HCT116 (cell line): ENCODE results near the gene NANOS1. TPM values are rescaled to one million over a fixed set of nuclear protein-coding genes. Genes with fewer than 3 reads are reported as not detected.

Source experiments
- ATAC-seq: fragments of 200-7000 bp; cut with Tn5 transposase; 2 replicates; pipeline ENCODE4 v1.9.1; 2020; ENCODE audit warnings: mild to moderate bottlenecking, moderate library complexity
- BruUV-seq: library from RNA; stranded (reverse); fragments of 400-500 nt; replicated peaks from 2 replicates; lab custom pipeline; 2021; lab: Mats Ljungman, UMichigan
- CTCF ChIA-PET: fragments of 300-600 bp; sonication (Branson Sonifier 250); formaldehyde crosslinking; loops from one replicate; lab custom pipeline; 2021; ENCODE audit warnings: antibody characterized with exemption; lab: Charles Lee
- POLR2A ChIA-PET: fragments of 300-600, 350-600 bp; sonication (Branson Sonifier 250); formaldehyde crosslinking; loops from one replicate; lab custom pipeline; 2021; ENCODE audit warnings: antibody characterized with exemption; lab: Charles Lee
- RAD21 ChIA-PET, 2 experiments: fragments of 300-600 bp; sonication (Branson Sonifier 250); formaldehyde crosslinking; loops; one replicate each; lab custom pipeline; 2023; ENCODE audit warnings: low total read pairs in 2 of 2; ENCODE audit not compliant: uncharacterized antibody in 2 of 2, unreplicated experiment in 2 of 2, low non-redundant PET in 1 of 2; lab: Charles Lee
- DNase-seq: peaks from one replicate; pipeline ENCODE4 v3.0.0-alpha.2; 2010; ENCODE audit warnings: low read depth, low spot score
- H2AFZ ChIP-seq: fragments of 200-600 bp; shearing (Covaris generic), sonication (generic); 2 replicates; pipeline ENCODE4 v1.6.1; 2017; ENCODE audit warnings: low read depth, mixed run types, mixed read lengths, antibody characterized with exemption, low read length; ENCODE audit not compliant: poor library complexity, severe bottlenecking
- H3K27ac ChIP-seq: 2 replicates; pipeline ENCODE4 v1.5.1; 2012; ENCODE audit warnings: low read depth, low read length
- H3K27me3 ChIP-seq: fragments of 200-600 bp; sonication (generic); 2 replicates; pipeline ENCODE4 v1.6.1; 2016; ENCODE audit warnings: mixed run types, low read length, mixed read lengths; ENCODE audit not compliant: insufficient read depth
- H3K36me3 ChIP-seq, 2 experiments: fragments of 200-500 bp in 1 of 2; fragments of 200-600 bp in 1 of 2; sonication (Bioruptor generic) in 1 of 2; sonication (generic) in 1 of 2; 2 replicates each; pipeline versions ENCODE4 v1.5.1 to v1.6.1; 2014 to 2016; ENCODE audit warnings: low read length in 2 of 2, inconsistent platforms in 1 of 2, mixed read lengths in 1 of 2, mixed run types in 1 of 2; ENCODE audit not compliant: insufficient read depth in 2 of 2, control insufficient read depth in 1 of 2
- H3K4me1 ChIP-seq, 2 experiments: fragments of 200-600 bp in 1 of 2; sonication (generic) in 1 of 2; 2 replicates each; pipeline versions ENCODE4 v1.5.1 to v1.6.1; 2012 to 2017; ENCODE audit warnings: low read length in 2 of 2, inconsistent platforms in 1 of 2, mild to moderate bottlenecking in 1 of 2, mixed read lengths in 1 of 2, mixed run types in 1 of 2, moderate library complexity in 1 of 2; ENCODE audit not compliant: insufficient read depth in 2 of 2, control insufficient read depth in 1 of 2
- H3K4me2 ChIP-seq: fragments of 200-600 bp; sonication (generic); 2 replicates; pipeline ENCODE4 v1.6.1; 2017; ENCODE audit warnings: mixed run types, low read length, mixed read lengths
- H3K4me3 ChIP-seq, 2 experiments: fragments of 200-600 bp in 1 of 2; sonication (generic) in 1 of 2; replicated peaks in 1 of 2; 2 replicates each; pipeline ENCODE4 v1.5.1; 2011 to 2016; ENCODE audit warnings: low read length in 2 of 2, control low read depth in 1 of 2, low read depth in 1 of 2, mild to moderate bottlenecking in 1 of 2, mixed read lengths in 1 of 2, mixed run types in 1 of 2
- H3K79me2 ChIP-seq: fragments of 200-600 bp; sonication (generic); 2 replicates; pipeline ENCODE4 v1.6.1; 2017; ENCODE audit warnings: mild to moderate bottlenecking, mixed run types, low read length, moderate library complexity, mixed read lengths; ENCODE audit not compliant: insufficient read depth
- H3K9ac ChIP-seq: fragments of 200-600 bp; sonication (generic); 2 replicates; pipeline ENCODE4 v1.6.1; 2016; ENCODE audit warnings: low read length, mixed read lengths
- H3K9me2 ChIP-seq: fragments of 200-600 bp; sonication (generic), shearing (Covaris generic); 2 replicates; pipeline ENCODE4 v1.6.1; 2017; ENCODE audit warnings: mixed run types, mild to moderate bottlenecking, moderate library complexity; ENCODE audit not compliant: insufficient read depth
- H3K9me3 ChIP-seq, 2 experiments: fragments of 200-500 bp in 1 of 2; fragments of 200-600 bp in 1 of 2; sonication (Bioruptor generic) in 1 of 2; sonication (generic) in 1 of 2; 2 replicates each; pipeline ENCODE4 v1.6.1; 2014 to 2017; ENCODE audit warnings: low read length in 2 of 2, mixed read lengths in 2 of 2, inconsistent platforms in 1 of 2, low read depth in 1 of 2, mild to moderate bottlenecking in 1 of 2, mixed run types in 1 of 2, moderate library complexity in 1 of 2; ENCODE audit not compliant: control insufficient read depth in 1 of 2, insufficient read depth in 1 of 2
- H4K20me1 ChIP-seq: fragments of 200-600 bp; sonication (generic), shearing (Covaris generic); 2 replicates; pipeline ENCODE4 v1.6.1; 2017; ENCODE audit warnings: mixed run types, mild to moderate bottlenecking, moderate library complexity; ENCODE audit not compliant: insufficient read depth
- CBX3 ChIP-seq: IDR thresholded peaks from 2 replicates; pipeline ENCODE4 v1.6.1; 2012; ENCODE audit warnings: low read depth
- CTCF ChIP-seq, 3 experiments: fragments of 200-600 bp in 1 of 3; sonication (generic) in 1 of 3; IDR thresholded peaks in 2 of 3; conservative IDR thresholded peaks in 1 of 3; 2 replicates each; pipeline ENCODE4 v1.5.1; 2012 to 2017; ENCODE audit warnings: low read depth in 2 of 3, low read length in 2 of 3, antibody characterized with exemption in 1 of 3, borderline replicate concordance in 1 of 3, control low read depth in 1 of 3, mild to moderate bottlenecking in 1 of 3, mixed read lengths in 1 of 3, mixed run types in 1 of 3, moderate library complexity in 1 of 3; ENCODE audit not compliant: insufficient read depth in 1 of 3
- ELF1 ChIP-seq: IDR thresholded peaks from 2 replicates; pipeline ENCODE4 v1.6.1; 2012; ENCODE audit warnings: low read depth, borderline replicate concordance
- FOSL1 ChIP-seq: IDR thresholded peaks from 2 replicates; pipeline ENCODE4 v1.6.1; 2012; ENCODE audit warnings: low read depth
- JUND ChIP-seq: IDR thresholded peaks from 2 replicates; pipeline ENCODE4 v1.6.1; 2012
- RAD21 ChIP-seq: IDR thresholded peaks from 2 replicates; pipeline ENCODE4 v1.6.1; 2012; ENCODE audit warnings: low read depth, mild to moderate bottlenecking
- SRF ChIP-seq: IDR thresholded peaks from 2 replicates; pipeline ENCODE4 v1.6.1; 2012; ENCODE audit warnings: low read depth
- TCF7L2 ChIP-seq: IDR thresholded peaks from 2 replicates; pipeline ENCODE4 v1.7.0; 2011; ENCODE audit warnings: borderline replicate concordance, inconsistent platforms; ENCODE audit not compliant: insufficient read depth, insufficient read length; ENCODE audit errors: extremely low read depth
- ZBTB33 ChIP-seq: IDR thresholded peaks from 2 replicates; pipeline ENCODE4 v1.6.1; 2011; ENCODE audit warnings: mild to moderate bottlenecking, low read length, moderate library complexity; ENCODE audit not compliant: insufficient replicate concordance; ENCODE audit errors: extremely low read depth
- ZFX ChIP-seq: fragments of 450-650 bp; IDR thresholded peaks from 2 replicates; pipeline ENCODE4 v1.6.1; 2017
- ZNF274 ChIP-seq: fragments of 200-500 bp; sonication (Bioruptor generic); IDR thresholded peaks from 2 replicates; pipeline ENCODE4 v1.6.1; 2014; ENCODE audit warnings: mild to moderate bottlenecking, low read depth, low read length, inconsistent platforms
- intact Hi-C: fragments of 100-400 bp; cut with micrococcal nuclease; formaldehyde crosslinking; loops from 2 replicates; pipeline ENCODE4 v1.10.0; 2022
- total RNA-seq: library from RNA; stranded (reverse); gene quantifications from one replicate; pipeline ENCODE4 v1.2.1, GENCODE V29; 2021; ENCODE audit not compliant: unreplicated experiment
- TF ChIP-seq, protein P1 (sequence below): IDR thresholded peaks from 2 replicates; pipeline ENCODE4 v1.6.1; 2012

Gene NANOS1
- total RNA-seq, 1 experiment from 2014 or later = 1.5 TPM

DNA sequence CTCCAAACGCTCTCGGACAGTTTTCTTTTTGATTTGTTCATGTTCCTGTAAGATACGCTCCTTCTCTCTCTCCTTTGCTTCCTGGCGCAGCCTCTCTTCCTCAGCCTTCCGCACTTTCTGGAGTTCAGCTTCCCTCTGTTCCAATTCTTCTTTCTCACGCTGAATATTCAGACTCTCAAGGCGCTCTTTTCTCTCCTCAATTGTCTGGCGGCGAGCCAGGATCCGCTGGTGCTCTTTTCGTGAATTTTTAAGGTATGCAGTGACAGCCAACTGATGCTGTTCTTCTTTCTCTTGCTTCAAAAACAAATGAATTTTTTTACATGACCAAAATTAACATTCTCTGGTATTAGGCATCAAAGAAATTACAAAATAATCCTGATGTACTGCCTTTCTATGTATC, 28.5 kb downstream of the NANOS1 start:
- DNase-seq (no peak), ATAC-seq (no peak)
- peaks cover 85 to 93% of the 10 kb centered on the region in 2 experiments for H3K36me3 ChIP-seq
- no peaks in the 10 kb centered on the region for H3K9me2 ChIP-seq
- ChIA-PET RAD21 (no interaction called here), CTCF (no interaction called here)
- peaks cover 54% of the 10 kb centered on the region for H4K20me1 ChIP-seq
- no peak overlapping the region for H2AFZ ChIP-seq
- no TSS peak for BruUV-seq
- intact Hi-C loops = no loop called here
- H3K9ac ChIP-seq = no peak overlapping the region
- no peak overlapping the region for H3K4me3 ChIP-seq
- H3K27ac ChIP-seq = no peak overlapping the region
- no peak overlapping the region for H3K4me2 ChIP-seq
- no peaks in the 10 kb centered on the region for H3K27me3 ChIP-seq
- no peaks in the 10 kb centered on the region for H3K4me1 ChIP-seq
- H3K9me3 ChIP-seq = no peaks in the 10 kb centered on the region
- peaks cover 100% of the 10 kb centered on the region for H3K79me2 ChIP-seq
- TF ChIP-seq RAD21 (no peak), FOSL1 (no peak), JUND (no peak), ZFX (no peak), CBX3 (no peak), SRF (no peak)
- TF ChIP-seq, protein P1, sequence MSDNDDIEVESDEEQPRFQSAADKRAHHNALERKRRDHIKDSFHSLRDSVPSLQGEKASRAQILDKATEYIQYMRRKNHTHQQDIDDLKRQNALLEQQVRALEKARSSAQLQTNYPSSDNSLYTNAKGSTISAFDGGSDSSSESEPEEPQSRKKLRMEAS = no peak
- TF ChIP-seq, all 23 proteins: peak for 0
- POLR2A ChIA-PET = interaction anchor here (1.1 kb wide), 1 partner anchor 25 kb away, joined by 3 read pairs; no protein-coding TSS in a partner anchor

GRCh38 chr10:119059557-119059956, 30.0 kb downstream of the NANOS1 start:
- peaks cover 100% of the 10 kb centered on the region for H3K79me2 ChIP-seq
- CTCF ChIA-PET = no interaction called here
- H3K9ac ChIP-seq = no peak overlapping the region
- no peak overlapping the region for H3K27ac ChIP-seq
- no peak for DNase-seq
- H3K4me1 ChIP-seq = no peaks in the 10 kb centered on the region
- H3K36me3 ChIP-seq = peaks cover 89 to 95% of the 10 kb centered on the region in 2 experiments
- H4K20me1 ChIP-seq = peaks cover 66% of the 10 kb centered on the region
- H3K9me2 ChIP-seq = no peaks in the 10 kb centered on the region
- intact Hi-C loops = no loop called here
- H3K9me3 ChIP-seq = no peaks in the 10 kb centered on the region
- no peak for ATAC-seq
- no peak overlapping the region for H2AFZ ChIP-seq
- TF ChIP-seq FOSL1 = no peak
- no peak for TF ChIP-seq ZBTB33
- no peak for TF ChIP-seq TCF7L2
- TF ChIP-seq CTCF (IDR thresholded peaks at IDR 0.05 in 2 of 3, conservative IDR thresholded peaks at IDR 0.05 in 1 of 3; ENCODE audit: borderline replicate concordance in 1 of 3, insufficient read depth in 1 of 3, low read depth in 2 of 3, low read length in 2 of 3) = no peak
- no peak for TF ChIP-seq ELF1
- no peak for TF ChIP-seq ZNF274
- POLR2A ChIA-PET = no interaction called here
- H3K4me3 ChIP-seq = no peak overlapping the region
- H3K27me3 ChIP-seq = no peaks in the 10 kb centered on the region
- H3K4me2 ChIP-seq = no peak overlapping the region
- RAD21 ChIA-PET = no interaction called here
- BruUV-seq = no TSS peak
